ENCODE data around the gene TRMT112. TPM values are rescaled to one million over a fixed set of nuclear protein-coding genes. Genes with fewer than 3 reads are reported as not detected.
A peak's percentile ranks its signal among the peaks of the same experiment; 100 is the strongest.

Gene TRMT112
- total and polyA plus RNA-seq, 2 donors (not counting 1 experiment from before 2014, with no cell fraction given): 161 to 248 TPM

DNA sequence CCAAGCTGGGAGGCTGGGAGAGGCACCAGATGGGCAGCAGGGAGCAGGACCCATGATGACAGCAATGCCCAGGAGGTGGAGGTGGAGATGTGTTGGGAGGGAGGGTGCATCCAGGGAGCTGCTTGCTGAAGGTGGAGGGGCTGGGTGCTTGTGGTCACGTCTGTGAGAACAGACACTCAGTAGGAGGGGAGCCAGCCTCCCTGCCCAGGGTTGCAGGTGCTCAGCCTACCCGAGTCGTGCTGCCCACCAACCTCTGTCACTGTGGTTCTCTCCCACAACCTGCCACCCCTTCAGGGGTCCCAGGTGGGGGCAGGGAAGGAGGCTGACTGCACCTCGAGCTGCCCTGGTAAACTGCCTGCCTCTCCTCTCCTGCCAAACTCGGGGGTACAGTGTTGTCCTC lies 6.0 kb upstream of the TRMT112 start:
- TF ChIP-seq EZH2 (IDR thresholded peaks at IDR 0.05; ENCODE audit: low read length, missing control alignments): no peak
- TF ChIP-seq, protein P1, sequence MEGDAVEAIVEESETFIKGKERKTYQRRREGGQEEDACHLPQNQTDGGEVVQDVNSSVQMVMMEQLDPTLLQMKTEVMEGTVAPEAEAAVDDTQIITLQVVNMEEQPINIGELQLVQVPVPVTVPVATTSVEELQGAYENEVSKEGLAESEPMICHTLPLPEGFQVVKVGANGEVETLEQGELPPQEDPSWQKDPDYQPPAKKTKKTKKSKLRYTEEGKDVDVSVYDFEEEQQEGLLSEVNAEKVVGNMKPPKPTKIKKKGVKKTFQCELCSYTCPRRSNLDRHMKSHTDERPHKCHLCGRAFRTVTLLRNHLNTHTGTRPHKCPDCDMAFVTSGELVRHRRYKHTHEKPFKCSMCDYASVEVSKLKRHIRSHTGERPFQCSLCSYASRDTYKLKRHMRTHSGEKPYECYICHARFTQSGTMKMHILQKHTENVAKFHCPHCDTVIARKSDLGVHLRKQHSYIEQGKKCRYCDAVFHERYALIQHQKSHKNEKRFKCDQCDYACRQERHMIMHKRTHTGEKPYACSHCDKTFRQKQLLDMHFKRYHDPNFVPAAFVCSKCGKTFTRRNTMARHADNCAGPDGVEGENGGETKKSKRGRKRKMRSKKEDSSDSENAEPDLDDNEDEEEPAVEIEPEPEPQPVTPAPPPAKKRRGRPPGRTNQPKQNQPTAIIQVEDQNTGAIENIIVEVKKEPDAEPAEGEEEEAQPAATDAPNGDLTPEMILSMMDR (conservative IDR thresholded peaks at IDR 0.05 in 1 of 2, IDR thresholded peaks at IDR 0.05 in 1 of 2; ENCODE audit: low read depth in 1 of 2, low read length in 2 of 2): no peak
- no peak for DNase-seq (ENCODE audit: low read depth in 2 of 2)

GRCh38 chr11:64322925-64323260 lies 5.5 kb upstream of the TRMT112 start:
- TF ChIP-seq EZH2 (IDR thresholded peaks at IDR 0.05; ENCODE audit: low read length, missing control alignments): no peak
- TF ChIP-seq, protein P1 (conservative IDR thresholded peaks at IDR 0.05 in 1 of 2, IDR thresholded peaks at IDR 0.05 in 1 of 2; ENCODE audit: low read depth in 1 of 2, low read length in 2 of 2): no peak
- Histone ChIP-seq H3K27me3 (ENCODE audit: control insufficient read depth, insufficient read depth, low read length) (no peaks in the 10 kb centered on the region), H4K20me1 (ENCODE audit: control insufficient read depth, extremely low read depth, insufficient read depth, low read length) (no peaks in the 10 kb centered on the region), H3K27ac (ENCODE audit: insufficient read depth, low read length) (no peak overlapping the region), H3K9ac (ENCODE audit: insufficient read depth, low read length) (no peak overlapping the region), H3K9me3 (ENCODE audit: control insufficient read depth, insufficient read depth, low read depth, low read length) (no peaks in the 10 kb centered on the region), H3K4me3 (replicated peaks in 1 of 4; ENCODE audit: control extremely low read depth in 1 of 4, insufficient read depth in 1 of 4, low read depth in 3 of 4, low read length in 4 of 4) (no peak overlapping the region), H3K79me2 (ENCODE audit: control insufficient read depth, insufficient read depth, low read length) (peaks cover 4% of the 10 kb centered on the region), H3K36me3 (ENCODE audit: control insufficient read depth, insufficient read depth, low read length) (peaks cover 5% of the 10 kb centered on the region), H3K4me2 (ENCODE audit: extremely low read depth, insufficient read depth, low read length) (no peak overlapping the region), H2AFZ (ENCODE audit: low read length) (no peak overlapping the region), H3K4me1 (ENCODE audit: control insufficient read depth, extremely low read depth, insufficient read depth, low read length) (no peaks in the 10 kb centered on the region)
- no peak for DNase-seq (ENCODE audit: low read depth in 2 of 2)

More for the DNA sequence above, 6.0 kb upstream of the TRMT112 start:
- H3K36me3 ChIP-seq (ENCODE audit: control insufficient read depth, insufficient read depth, low read length): peaks cover 5% of the 10 kb centered on the region
- H3K4me2 ChIP-seq (ENCODE audit: extremely low read depth, insufficient read depth, low read length): no peak overlapping the region
- H3K27ac ChIP-seq (ENCODE audit: insufficient read depth, low read length): no peak overlapping the region
- H3K79me2 ChIP-seq (ENCODE audit: control insufficient read depth, insufficient read depth, low read length): peaks cover 1% of the 10 kb centered on the region
- H3K4me1 ChIP-seq (ENCODE audit: control insufficient read depth, extremely low read depth, insufficient read depth, low read length): no peaks in the 10 kb centered on the region
- no peak overlapping the region for H3K4me3 ChIP-seq (replicated peaks in 1 of 4; ENCODE audit: control extremely low read depth in 1 of 4, insufficient read depth in 1 of 4, low read depth in 3 of 4, low read length in 4 of 4)
- no peaks in the 10 kb centered on the region for H3K27me3 ChIP-seq (ENCODE audit: control insufficient read depth, insufficient read depth, low read length)
- H3K9ac ChIP-seq (ENCODE audit: insufficient read depth, low read length): no peak overlapping the region
- H3K9me3 ChIP-seq (ENCODE audit: control insufficient read depth, insufficient read depth, low read depth, low read length): no peaks in the 10 kb centered on the region
- H2AFZ ChIP-seq (ENCODE audit: low read length): no peak overlapping the region
- no peaks in the 10 kb centered on the region for H4K20me1 ChIP-seq (ENCODE audit: control insufficient read depth, extremely low read depth, insufficient read depth, low read length)

- Histone ChIP-seq H3K27ac (ENCODE audit: insufficient read depth, low read length) (no peak overlapping the region), H3K4me1 (ENCODE audit: control insufficient read depth, extremely low read depth, insufficient read depth, low read length) (no peaks in the 10 kb centered on the region), H3K79me2 (ENCODE audit: control insufficient read depth, insufficient read depth, low read length) (peaks cover 8% of the 10 kb centered on the region), H3K9me3 (ENCODE audit: control insufficient read depth, insufficient read depth, low read depth, low read length) (no peaks in the 10 kb centered on the region), H3K27me3 (ENCODE audit: control insufficient read depth, insufficient read depth, low read length) (no peaks in the 10 kb centered on the region), H3K36me3 (ENCODE audit: control insufficient read depth, insufficient read depth, low read length) (peaks cover 5% of the 10 kb centered on the region), H4K20me1 (ENCODE audit: control insufficient read depth, extremely low read depth, insufficient read depth, low read length) (no peaks in the 10 kb centered on the region), H3K4me2 (ENCODE audit: extremely low read depth, insufficient read depth, low read length) (no peak overlapping the region), H2AFZ (ENCODE audit: low read length) (no peak overlapping the region), H3K4me3 (replicated peaks in 1 of 4; ENCODE audit: control extremely low read depth in 1 of 4, insufficient read depth in 1 of 4, low read depth in 3 of 4, low read length in 4 of 4) (no peak overlapping the region), H3K9ac (ENCODE audit: insufficient read depth, low read length) (no peak overlapping the region)
- TF ChIP-seq, protein P1 (conservative IDR thresholded peaks at IDR 0.05 in 1 of 2, IDR thresholded peaks at IDR 0.05 in 1 of 2; ENCODE audit: low read depth in 1 of 2, low read length in 2 of 2): no peak
- TF ChIP-seq EZH2 (IDR thresholded peaks at IDR 0.05; ENCODE audit: low read length, missing control alignments): no peak
- peak in 1 of 2 donors; percentile 76 for DNase-seq (ENCODE audit: low read depth in 2 of 2)
Measured at GRCh38 chr11:64321533-64321932, 4.2 kb upstream of the TRMT112 start.
